GF-D8 (cell line): ENCODE results near the gene FOXI3.
"Not testable (repeated sequence)": the region's sequence is repeated elsewhere in the genome, so short reads cannot be mapped to it uniquely, and the experiment has no call there.

Source experiments
- DNase-seq: peaks from one replicate; lab custom pipeline; 2025; lab: John Stamatoyannopoulos, UW

Gene FOXI3

DNA sequence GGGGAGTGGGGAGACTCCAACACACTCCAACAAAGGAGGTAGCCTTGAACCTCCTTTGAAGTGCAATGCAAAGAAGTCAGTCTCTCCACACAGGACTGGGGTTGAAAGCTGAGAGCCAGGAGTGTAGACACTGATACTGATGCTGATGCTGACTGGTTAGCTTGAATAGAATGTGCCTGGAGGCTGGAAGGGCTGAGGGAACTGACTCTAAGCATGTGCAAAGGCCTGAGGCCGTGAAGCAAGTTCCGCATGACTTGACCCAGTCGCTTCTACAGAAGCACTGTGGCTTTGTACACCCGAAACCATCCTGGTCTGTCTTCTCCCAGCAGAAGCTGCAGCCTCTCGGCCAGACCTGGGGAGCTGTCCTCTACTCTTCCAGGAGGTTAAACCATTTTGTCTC lies 10.4 kb downstream of the FOXI3 start:
- no peak for DNase-seq

DNA sequence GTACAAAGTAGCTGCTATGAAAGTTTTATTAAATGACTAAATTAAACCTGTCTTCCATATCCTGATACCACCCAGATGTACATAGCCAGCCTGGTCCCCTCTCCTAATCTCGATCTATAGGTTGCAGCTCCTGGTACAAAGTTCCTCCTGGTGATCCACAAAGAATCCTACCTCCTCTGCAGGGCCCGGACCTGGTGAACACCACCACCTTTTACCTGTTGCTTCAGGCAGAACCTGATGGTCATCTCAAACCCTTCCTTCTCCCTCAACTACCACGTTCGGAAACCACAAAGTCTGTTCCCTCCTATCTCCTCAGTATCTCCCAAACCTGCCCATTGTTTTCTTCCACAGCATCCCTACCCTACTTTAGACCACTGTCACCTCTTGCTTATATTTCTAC lies 15.5 kb downstream of the FOXI3 start:
- DNase-seq: no peak

DNA sequence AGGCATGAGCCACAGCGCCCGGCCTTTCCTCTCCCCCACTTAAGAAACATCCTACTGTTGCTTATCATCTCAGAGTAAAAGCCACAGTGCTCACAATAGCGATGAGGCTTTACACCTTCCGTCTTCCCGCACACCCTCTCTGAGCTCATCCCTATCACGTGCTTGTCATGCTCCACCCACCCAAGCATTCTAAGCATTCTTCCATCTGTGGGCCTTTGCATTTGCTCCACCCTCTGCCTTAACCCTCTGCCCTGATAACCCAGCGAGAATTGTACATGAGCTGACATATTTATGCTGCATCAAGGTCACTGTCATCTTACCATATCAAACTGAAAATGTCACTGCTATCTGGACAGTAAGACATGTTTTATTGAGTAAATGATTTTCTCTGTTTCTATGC lies 22.6 kb downstream of the FOXI3 start:
- no peak for DNase-seq

GRCh38 chr2:88423733-88424132 lies 28.8 kb downstream of the FOXI3 start:
- DNase-seq: no peak

DNA sequence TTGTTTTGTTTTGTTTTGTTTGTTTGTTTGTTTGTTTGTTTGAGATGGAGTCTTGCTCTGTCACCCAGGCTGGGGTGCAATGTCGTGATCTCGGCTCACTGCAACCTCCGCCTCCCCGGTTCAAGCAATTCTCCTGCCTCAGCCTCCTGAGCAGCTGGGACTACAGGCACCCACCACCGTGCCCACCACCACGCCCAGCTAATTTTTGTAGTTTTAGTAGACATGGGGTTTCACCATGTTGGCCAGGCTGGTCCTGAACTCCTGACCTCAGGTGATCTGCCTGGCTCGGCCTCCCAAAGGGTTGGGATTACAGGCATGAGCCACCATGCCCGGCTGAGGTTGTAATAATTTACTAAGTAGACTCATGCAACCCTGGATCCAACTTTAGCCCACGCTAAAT lies 33.4 kb downstream of the FOXI3 start:
- DNase-seq: not testable (repeated sequence)

DNA sequence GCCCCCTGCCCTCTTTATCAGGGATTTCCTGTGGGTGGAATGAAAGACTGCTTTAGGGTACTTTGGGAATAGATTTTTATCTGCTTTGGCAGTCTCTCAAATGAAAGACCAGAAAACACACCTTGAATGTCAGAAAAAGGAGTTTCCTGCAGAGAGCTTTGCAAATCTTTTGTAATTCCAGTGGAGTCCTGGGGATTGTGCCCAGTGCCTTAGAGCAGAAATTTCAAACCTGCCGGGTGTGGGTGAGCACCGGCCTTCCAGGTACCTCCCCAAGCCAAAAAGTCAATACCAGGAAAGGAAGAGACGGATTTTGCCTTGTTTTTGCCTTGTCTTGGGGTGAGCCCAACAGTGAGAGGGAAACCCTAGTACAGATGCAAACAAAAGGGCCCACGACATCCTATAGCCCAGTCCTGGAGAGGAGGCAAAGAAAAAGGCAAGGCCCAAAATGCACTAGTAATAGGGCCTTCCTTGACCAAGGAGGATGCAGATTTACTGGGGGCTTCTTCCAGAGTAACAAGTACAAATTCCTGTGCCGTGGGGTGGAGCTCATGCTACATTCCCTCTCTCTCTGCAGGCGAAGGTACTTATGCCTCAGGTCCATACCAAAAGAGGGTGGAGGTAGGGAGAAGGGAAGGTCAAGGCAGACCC lies 36.4 kb downstream of the FOXI3 start:
- no peak for DNase-seq

GRCh38 chr2:88408870-88409269 lies 43.6 kb downstream of the FOXI3 start:
- DNase-seq: not testable (repeated sequence)

DNA sequence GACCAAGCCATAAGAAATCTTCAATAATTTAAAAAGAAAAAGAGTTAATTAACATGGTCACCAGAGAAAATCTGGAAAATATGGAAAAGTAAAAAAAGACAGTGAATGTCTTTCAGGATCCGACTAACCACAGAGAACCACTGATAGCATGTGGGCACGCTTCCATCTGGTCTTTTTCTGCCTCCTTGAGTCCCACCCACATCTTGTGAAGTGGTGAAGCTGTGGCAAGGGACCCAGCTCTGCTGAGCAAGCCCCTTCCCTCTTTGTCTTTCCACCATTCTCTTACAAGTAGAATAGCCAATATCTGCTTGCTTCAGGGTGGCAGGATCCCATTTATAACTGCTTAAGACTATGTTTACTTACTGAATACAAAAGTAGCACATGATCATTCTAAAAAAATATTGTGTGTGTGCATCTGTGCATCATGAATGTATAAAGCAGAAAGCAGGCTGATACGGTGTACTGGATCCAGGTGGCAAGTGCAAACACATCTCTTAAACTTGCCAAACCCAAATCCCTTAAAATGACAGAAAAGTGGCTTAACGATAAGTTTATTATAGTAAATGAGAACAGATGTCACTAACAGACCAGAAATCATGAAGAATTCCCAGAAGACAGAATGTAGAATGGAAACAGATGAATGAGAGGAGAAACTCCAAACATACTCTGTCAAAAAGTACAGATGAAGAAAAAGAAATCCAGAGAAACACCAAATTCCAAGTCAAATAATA lies 52.3 kb downstream of the FOXI3 start:
- DNase-seq: no peak

- no peak for DNase-seq
These were observed 54.3 kb downstream of the FOXI3 start for GRCh38 chr2:88398180-88398579.
